GM21515 (cell line): ENCODE results near the gene E2F4.

Source experiments
- ATAC-seq: cut with Tn5 transposase; IDR thresholded peaks from one replicate; pipeline ENCODE4 v1.9.1; 2021; ENCODE audit not compliant: unreplicated experiment

The E2F4 gene

GRCh38 chr16:67207249-67208091, 15.5 kb downstream of the E2F4 start:
- no peak for ATAC-seq

DNA sequence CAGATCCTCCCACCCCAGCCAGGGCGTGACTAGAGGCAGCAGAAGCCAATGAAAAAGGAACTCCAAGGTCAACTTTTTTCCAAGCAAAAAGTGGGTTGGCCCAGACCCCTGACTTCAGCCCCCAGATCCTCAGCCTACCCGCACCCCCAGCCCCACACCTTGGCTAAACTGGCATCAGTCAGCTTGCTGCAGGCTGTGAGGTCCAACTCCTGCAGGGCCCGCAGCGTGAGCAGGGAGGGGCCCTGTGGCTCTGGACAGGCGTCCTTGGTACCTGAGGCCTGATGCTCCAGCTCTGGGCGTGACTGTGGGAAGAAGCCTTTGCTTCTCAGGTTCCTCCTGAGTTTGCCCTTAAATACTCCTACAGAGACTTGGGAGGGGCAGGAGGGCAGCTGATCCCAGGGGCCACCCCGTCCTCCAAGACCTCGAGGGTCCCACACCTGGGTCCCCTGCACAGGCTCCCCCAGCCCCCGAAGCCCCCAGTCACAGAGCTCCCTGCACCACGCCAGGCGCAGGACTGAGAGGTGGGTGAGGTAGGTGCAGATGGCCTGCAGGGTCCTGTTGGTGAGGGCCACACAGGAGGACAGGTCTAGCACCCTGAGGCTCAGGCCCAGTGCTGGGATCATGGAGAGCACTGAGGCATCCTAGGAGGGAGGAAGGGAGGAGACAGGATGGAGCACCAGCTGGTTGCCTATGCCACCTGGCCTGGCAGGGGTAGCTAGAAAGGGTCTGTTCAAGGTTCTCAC, 16.4 kb downstream of the E2F4 start:
- no peak for ATAC-seq

DNA sequence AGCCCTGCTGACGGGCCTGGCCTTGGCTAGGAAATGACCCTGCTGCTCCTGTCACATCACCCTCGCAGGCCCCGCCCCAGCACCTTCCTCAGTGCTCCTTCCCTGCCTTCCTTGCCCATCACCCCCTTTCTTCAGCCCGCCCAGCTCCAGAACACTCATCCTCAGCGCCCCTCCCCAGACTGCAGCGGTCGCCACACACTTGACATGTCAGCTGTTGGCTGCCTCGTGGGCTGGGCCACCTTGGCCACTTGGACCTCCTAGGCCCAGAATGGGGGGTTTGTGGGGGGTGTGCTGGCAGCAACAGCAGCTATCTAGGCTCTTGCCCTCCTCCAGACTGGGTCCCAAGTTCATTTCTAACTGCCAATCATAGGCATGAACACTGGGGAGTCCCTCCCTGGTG, 17.6 kb downstream of the E2F4 start:
- no peak for ATAC-seq

DNA sequence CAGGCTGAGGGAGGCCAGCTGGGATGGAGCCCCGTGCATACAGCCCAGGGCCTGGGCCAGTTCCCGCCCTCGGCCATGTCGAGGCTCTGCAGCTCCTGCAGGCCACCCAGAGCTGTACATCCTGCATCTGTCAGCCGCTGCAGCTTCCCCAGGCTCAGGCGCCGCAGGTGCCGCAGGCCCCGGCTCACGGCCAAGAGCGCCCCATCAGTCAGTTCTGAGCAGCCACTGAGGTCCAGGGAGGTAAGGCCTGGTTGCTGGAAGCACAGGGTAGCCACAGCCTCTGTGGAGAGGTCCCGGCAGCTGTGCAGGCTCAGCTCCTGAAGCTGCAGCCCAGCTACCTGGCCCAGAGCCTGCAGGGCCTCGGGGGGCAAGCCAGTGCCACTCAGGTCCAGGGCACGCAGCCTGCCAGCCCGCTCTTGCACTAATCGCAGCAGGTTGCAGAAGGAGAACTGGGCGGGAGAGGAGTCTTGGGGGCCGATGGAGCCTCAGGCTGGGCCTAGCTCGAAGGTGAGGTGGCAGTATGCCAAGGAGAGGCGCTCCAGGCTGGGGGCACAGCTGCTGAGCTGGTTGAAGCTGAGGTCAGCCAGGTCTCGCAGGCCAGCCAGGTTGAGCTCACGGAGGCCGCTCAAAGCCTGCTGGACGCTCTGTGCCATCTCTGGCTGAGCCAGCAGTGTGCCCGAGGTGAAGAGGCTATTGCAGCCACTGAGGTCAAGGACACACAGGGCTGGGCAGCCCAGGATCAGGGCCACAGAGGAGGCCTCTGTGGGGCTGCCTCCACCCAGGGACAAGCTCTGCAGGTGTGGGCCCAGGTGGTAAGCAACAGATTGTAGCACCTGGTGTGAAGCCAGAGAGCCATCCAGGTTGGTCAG, 18.3 kb downstream of the E2F4 start:
- ATAC-seq, result no peak

DNA sequence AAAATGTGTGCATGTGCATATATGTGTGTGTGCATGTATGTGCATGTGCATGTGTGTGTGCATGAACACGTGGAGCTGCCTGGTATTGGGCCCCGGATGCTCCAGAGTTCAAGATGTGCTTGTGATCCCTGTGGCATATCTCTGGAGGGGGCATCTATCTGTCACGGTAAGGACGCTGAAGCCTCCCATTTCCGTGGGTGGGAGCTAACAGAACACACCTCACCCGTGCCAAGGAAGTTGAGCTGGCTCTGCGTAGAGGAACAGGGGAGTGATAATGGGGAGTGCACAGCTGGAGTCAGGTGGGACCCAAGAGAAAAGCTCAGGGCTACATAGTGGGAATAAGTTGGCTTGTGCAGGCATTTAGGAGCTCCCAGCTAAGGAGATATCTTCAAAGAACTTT, 19.7 kb downstream of the E2F4 start:
- no peak for ATAC-seq

GRCh38 chr16:67212766-67213165, 20.8 kb downstream of the E2F4 start:
- no peak for ATAC-seq

DNA sequence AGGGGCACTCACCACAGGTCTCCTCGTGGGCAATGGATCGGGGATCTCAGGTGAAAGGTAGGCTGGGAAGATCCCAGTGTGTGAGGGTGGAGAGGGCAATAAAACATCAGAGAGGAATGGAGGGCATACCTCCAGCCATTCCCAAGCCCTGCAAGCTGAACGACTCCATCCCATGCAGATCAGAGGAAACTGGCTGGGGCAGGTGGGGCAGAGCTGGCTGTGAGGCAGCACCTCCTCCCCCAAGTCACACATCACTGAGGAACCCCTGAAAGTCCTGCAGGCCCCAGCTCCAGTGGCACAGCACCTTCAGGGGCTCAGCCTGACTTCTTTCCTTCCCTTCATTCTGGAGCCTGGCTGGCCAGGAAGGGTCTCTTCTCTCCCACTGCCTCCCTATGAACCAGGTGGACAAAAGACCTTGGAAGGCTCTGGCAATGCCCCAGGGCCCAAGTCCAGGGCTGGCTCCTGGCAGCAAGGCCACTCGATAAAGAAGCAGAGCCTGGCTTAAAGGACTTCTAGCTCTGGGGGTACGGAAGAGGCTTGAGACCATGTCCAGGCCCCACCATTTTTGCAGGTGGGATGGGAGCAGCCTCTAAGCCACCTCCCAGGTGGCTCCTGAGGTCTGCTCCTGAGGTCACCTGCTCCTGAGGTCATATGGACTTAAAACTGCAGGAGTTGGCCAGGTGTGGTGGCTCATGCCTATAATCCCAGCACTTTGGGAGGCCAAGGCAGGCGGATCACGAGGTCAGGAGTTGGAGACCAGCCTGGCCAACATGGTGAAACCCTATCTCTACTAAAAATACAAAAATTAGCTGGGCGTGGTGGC, 21.5 kb downstream of the E2F4 start:
- ATAC-seq, result no peak

DNA sequence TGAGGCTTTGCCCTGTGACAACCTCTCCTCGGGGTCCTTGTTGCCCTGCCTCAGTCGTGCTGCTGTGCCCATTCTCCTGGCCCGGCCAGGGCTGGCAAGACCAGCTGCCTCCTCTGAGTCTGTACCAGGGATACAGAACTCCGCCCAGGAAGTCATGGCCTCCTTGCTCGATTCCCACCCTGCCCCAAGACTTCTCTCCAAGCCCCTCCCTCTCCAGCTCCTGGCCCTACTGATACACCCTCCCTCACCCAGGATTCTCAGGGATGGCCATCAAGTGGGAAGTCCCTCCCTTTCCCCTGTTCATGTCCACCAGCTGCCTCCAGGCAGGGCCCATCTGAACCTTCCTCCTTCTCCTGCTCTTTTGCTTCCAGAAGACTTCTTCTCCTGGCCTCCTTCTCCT, 23.8 kb downstream of the E2F4 start:
- ATAC-seq, result no peak

GRCh38 chr16:67216612-67217490, 24.9 kb downstream of the E2F4 start:
- ATAC-seq, result no peak

- no peak for ATAC-seq
These were observed 32.0 kb downstream of the E2F4 start for GRCh38 chr16:67223992-67224391.

DNA sequence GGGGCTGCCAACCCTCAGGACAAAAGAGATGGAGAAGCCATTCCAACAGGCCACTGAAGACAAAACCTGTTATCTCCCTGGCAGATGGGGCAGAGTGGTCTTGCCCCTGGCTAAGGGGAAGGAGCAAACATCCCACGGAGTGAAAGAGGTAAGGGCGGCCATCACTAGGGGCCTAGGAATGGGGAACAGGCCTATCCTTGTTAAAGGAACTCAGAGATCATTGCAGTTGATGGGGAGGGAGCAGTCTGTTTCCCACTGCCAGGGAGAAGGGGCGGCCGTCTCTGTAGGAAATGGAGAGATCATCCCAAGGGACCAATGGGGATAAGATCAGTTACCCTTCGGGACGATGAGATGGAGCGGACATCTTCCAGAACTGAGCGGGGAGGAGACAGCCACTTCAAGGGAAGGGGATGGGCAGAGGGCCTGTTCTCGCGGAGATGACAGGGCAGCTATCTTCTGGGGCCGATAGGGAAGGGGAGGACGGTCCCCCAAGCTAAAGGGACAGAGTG, 34.4 kb downstream of the E2F4 start:
- ATAC-seq, result no peak

- ATAC-seq, result peak; percentile 90
These were observed 35.0 kb downstream of the E2F4 start, which contains the start of gene TMEM208 for GRCh38 chr16:67226804-67227566. TSS of gene TMEM208 (plus strand) at chr16:67227130. CDS start at chr16:67227219, 89 bp downstream.

GRCh38 chr16:67227567-67227921, 35.6 kb downstream of the E2F4 start:
- ATAC-seq, result no peak

- ATAC-seq, result no peak
These were observed 36.3 kb downstream of the E2F4 start for GRCh38 chr16:67228034-67228785.

DNA sequence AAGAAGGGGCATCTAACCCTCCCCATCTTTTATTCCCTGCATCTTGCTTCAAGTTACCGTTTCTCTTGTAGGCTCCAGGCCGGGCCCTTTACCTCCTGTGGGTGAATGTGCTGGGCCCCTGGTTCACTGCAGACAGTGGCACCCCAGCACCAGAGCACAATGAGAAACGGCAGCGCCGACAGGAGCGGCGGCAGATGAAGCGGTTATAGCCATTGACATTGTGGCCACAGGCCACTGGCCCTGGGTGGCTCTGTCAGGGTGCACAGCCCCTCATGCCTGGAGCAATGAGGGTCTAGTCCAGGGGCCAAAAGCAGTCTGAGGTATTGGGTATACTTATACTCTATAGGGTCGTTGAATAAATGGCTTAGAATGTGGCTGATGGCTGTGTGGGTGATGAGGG, 37.0 kb downstream of the E2F4 start:
- ATAC-seq, result no peak

DNA sequence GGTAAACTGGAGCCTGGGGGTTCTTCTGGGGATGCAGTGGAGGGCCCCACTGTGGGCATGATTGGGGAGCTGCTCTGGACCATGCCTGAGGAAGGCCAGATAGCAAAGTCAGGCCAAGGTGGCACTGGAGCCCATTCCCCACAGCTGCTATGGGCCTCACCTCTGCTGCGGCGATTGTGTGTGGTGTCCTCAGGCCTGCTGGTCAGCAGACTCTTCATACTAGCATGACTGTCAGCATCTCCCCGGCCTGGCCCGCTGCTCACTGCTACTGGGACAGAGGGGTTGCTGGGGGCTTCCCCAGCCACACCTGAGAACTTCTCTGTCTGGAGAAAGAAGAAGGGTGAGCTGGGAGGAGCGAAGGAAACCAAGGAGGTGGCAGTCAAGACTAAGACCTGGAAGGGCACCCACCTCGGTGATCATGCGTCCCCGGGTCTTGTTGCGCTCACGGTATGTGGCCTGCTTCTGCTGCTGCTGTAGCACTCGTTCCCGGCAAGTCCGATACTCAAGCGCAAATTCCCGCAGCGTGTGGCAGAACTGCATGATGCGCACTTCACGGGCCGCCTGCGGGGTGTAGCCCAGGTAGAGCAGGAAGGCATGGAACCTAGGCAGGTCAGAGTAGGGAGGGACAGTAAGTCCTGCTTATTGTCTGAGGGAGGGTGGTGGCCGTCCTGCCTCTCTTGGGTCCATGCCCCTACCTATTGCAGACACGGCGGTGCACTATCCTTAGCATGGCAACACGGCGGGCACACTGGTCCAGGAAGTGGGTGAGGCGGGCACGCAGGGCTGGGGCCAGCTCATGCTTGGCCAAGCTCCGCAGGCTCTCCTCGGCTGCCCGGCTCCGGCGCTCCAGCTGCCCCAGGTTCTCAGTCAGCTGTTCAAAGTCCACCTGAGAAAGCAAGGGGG, 38.2 kb downstream of the E2F4 start:
- no peak for ATAC-seq
